Endothelial cell of umbilical vein (primary cell): ENCODE results near the gene FLT1. TPM values are rescaled to one million over a fixed set of nuclear protein-coding genes. Genes with fewer than 3 reads are reported as not detected.

Experiments
- BruUV-seq: library from RNA; stranded (reverse); fragments of 400-500 nt; replicated peaks from 2 replicates; lab custom pipeline; 2021; lab: Mats Ljungman, UMichigan
- CTCF ChIA-PET: fragments of 300-600, 350-600 bp; sonication (Branson Sonifier 250); formaldehyde crosslinking; loops from one replicate; lab custom pipeline; 2021; ENCODE audit warnings: antibody characterized with exemption, inconsistent platforms; lab: Charles Lee
- POLR2A ChIA-PET: fragments of 300-600, 350-600 bp; sonication (Branson Sonifier 250); formaldehyde crosslinking; loops from one replicate; lab custom pipeline; 2021; ENCODE audit warnings: antibody characterized with exemption, inconsistent platforms; lab: Charles Lee
- DNase-seq: peaks from one replicate; pipeline ENCODE4 v3.0.0-alpha.2; 2011; ENCODE audit warnings: low read depth, low spot score
- FAIRE-seq: peaks from 2 replicates; lab custom pipeline; 2011; peaks lifted over from hg19 to GRCh38; lab: Jason Lieb, UNC
- H2AFZ ChIP-seq: 2 replicates; pipeline ENCODE4 v1.6.0; 2012; ENCODE audit warnings: low read depth, low read length, control low read depth, inconsistent platforms
- H3K27ac ChIP-seq: 2 replicates; pipeline ENCODE4 v1.5.1; 2011; ENCODE audit warnings: low read depth, mild to moderate bottlenecking, control low read depth, low read length, moderate library complexity; ENCODE audit not compliant: insufficient read depth
- H3K27me3 ChIP-seq, 2 experiments: 2 replicates each; pipeline versions ENCODE4 v1.6.0 to v1.6.1; 2011; ENCODE audit warnings: low read length in 2 of 2, mixed read lengths in 1 of 2; ENCODE audit not compliant: control insufficient read depth in 2 of 2, insufficient read depth in 2 of 2
- H3K36me3 ChIP-seq, 2 experiments: 2 replicates in 1 of 2; 3 replicates in 1 of 2; pipeline ENCODE4 v1.5.1; 2011; ENCODE audit warnings: low read length in 2 of 2, mild to moderate bottlenecking in 1 of 2, moderate library complexity in 1 of 2; ENCODE audit not compliant: control insufficient read depth in 2 of 2, insufficient read depth in 2 of 2; ENCODE audit errors: extremely low read depth in 1 of 2
- H3K4me1 ChIP-seq: 3 replicates; pipeline ENCODE4 v1.5.1; 2011; ENCODE audit warnings: mild to moderate bottlenecking, low read length; ENCODE audit not compliant: control insufficient read depth, insufficient read depth; ENCODE audit errors: extremely low read depth
- H3K4me2 ChIP-seq: 2 replicates; pipeline ENCODE4 v1.6.1; 2011; ENCODE audit warnings: low read length, control low read depth, mixed read lengths; ENCODE audit not compliant: insufficient read depth
- H3K4me3 ChIP-seq, 3 experiments: fragments of 200-600 bp in 1 of 3; sonication (generic), shearing (Covaris generic) in 1 of 3; replicated peaks in 1 of 3; 2 replicates each; pipeline ENCODE4 v1.5.1; 2011 to 2016; ENCODE audit warnings: control low read depth in 3 of 3, low read length in 3 of 3, mild to moderate bottlenecking in 2 of 3, inconsistent platforms in 1 of 3, low read depth in 1 of 3, moderate library complexity in 1 of 3; ENCODE audit not compliant: insufficient read depth in 1 of 3
- H3K79me2 ChIP-seq: 2 replicates; pipeline ENCODE4 v1.6.0; 2012; ENCODE audit warnings: low read length, inconsistent platforms; ENCODE audit not compliant: control insufficient read depth, insufficient read depth
- H3K9ac ChIP-seq: replicated peaks from 2 replicates; pipeline ENCODE3; 2011; ENCODE audit warnings: low read length, control low read depth; ENCODE audit not compliant: insufficient read depth; ENCODE audit errors: extremely low read depth
- H3K9me1 ChIP-seq: replicated peaks from 3 replicates; pipeline ENCODE4 v1.6.0; 2011; ENCODE audit warnings: mild to moderate bottlenecking, low read length; ENCODE audit not compliant: control insufficient read depth, insufficient read depth; ENCODE audit errors: extremely low read depth
- H3K9me3 ChIP-seq: replicated peaks from 2 replicates; pipeline ENCODE4 v1.5.1; 2012; ENCODE audit warnings: low read length, inconsistent platforms; ENCODE audit not compliant: control insufficient read depth, insufficient read depth
- H4K20me1 ChIP-seq: replicated peaks from 2 replicates; pipeline ENCODE3; 2011; ENCODE audit warnings: mild to moderate bottlenecking, low read length; ENCODE audit not compliant: control insufficient read depth, insufficient read depth; ENCODE audit errors: extremely low read depth
- CTCF ChIP-seq, 2 donors: IDR thresholded peaks; 1 replicate in 1 of 2; 2 replicates in 1 of 2; pipeline ENCODE4 v1.5.1; 2011; ENCODE audit warnings: low read length in 2 of 2, mild to moderate bottlenecking in 2 of 2, moderate library complexity in 2 of 2, control low read depth in 1 of 2, inconsistent platforms in 1 of 2, low read depth in 1 of 2; ENCODE audit not compliant: insufficient read depth in 1 of 2; ENCODE audit errors: extremely low read depth in 1 of 2
- EZH2 ChIP-seq: IDR thresholded peaks from 2 replicates; pipeline ENCODE4 v1.6.1; 2012; ENCODE audit warnings: borderline replicate concordance, low read depth, mild to moderate bottlenecking, moderate library complexity, low read length, inconsistent platforms; ENCODE audit not compliant: severe bottlenecking
- FOS ChIP-seq: IDR thresholded peaks from 2 replicates; pipeline ENCODE4 v1.6.1; 2011; ENCODE audit warnings: mild to moderate bottlenecking, low read length, moderate library complexity, borderline replicate concordance; ENCODE audit not compliant: insufficient read depth
- GATA2 ChIP-seq: IDR thresholded peaks from 2 replicates; pipeline ENCODE4 v1.7.0; 2011; ENCODE audit warnings: low read depth, mild to moderate bottlenecking, moderate library complexity, mixed read lengths, low read length; ENCODE audit not compliant: insufficient read length, insufficient read depth
- JUN ChIP-seq: IDR thresholded peaks from 2 replicates; pipeline ENCODE4 v1.6.1; 2011; ENCODE audit warnings: borderline replicate concordance, low read depth; ENCODE audit not compliant: insufficient read length, insufficient read depth
- MAX ChIP-seq: IDR thresholded peaks from 2 replicates; pipeline ENCODE4 v1.6.1; 2011; ENCODE audit not compliant: insufficient read depth, insufficient read length
- MYC ChIP-seq: IDR thresholded peaks from one replicate; pipeline ENCODE4 v1.6.1; 2011; ENCODE audit warnings: mild to moderate bottlenecking, low read depth, low read length
- POLR2A ChIP-seq: IDR thresholded peaks from 2 replicates; pipeline ENCODE4 v1.6.1; 2012; ENCODE audit warnings: low read depth, mild to moderate bottlenecking, control low read depth, low read length
- POLR2AphosphoS5 ChIP-seq: IDR thresholded peaks from 2 replicates; pipeline ENCODE4 v1.6.1; 2012; ENCODE audit warnings: low read depth, mild to moderate bottlenecking, control low read depth, low read length, moderate library complexity; ENCODE audit not compliant: insufficient read depth
- dilution Hi-C: fragments of 300-500 bp; cut with MboI; formaldehyde crosslinking; loops from one replicate; pipeline ENCODE4 v1.15.0; 2019; ENCODE audit warnings: low sequenced_read_pairs; ENCODE audit not compliant: extremely low pct_ligation_motif_present
- intact Hi-C: fragments of 100-400 bp; cut with micrococcal nuclease; formaldehyde crosslinking; loops from one replicate; pipeline ENCODE4 v1.10.0; 2022
- polyA plus RNA-seq, 4 experiments: library from polyadenylated mRNA; depleted of rRNA in 3 of 4; stranded (reverse) in 3 of 4; unstranded in 1 of 4; fragments of >200 nt; gene quantifications; 2 replicates each; pipeline versions ENCODE4 v1.2.1 to v1.2.3, GENCODE V29; 2011 to 2012; ENCODE audit warnings: missing spikeins in 1 of 4
- total RNA-seq: library from RNA; stranded (reverse); gene quantifications from 2 replicates; pipeline ENCODE4 v1.2.3, GENCODE V29; 2021

The FLT1 gene
- total and polyA plus RNA-seq, 2 donors (not counting 3 experiments of a cell fraction or from before 2014, with no cell fraction given), result 16.0 to 104 TPM

- TF ChIP-seq MAX, result no peak
- no peak for TF ChIP-seq POLR2AphosphoS5
- no peak for TF ChIP-seq FOS
- TF ChIP-seq CTCF (IDR thresholded peaks at IDR 0.05; ENCODE audit: extremely low read depth in 1 of 2, insufficient read depth in 1 of 2, low read depth in 1 of 2, low read length in 2 of 2), result no peak
- TF ChIP-seq GATA2, result no peak
- no peak for TF ChIP-seq JUN
- no peak for TF ChIP-seq EZH2
- TF ChIP-seq POLR2A, result no peak
- TF ChIP-seq MYC, result no peak
- H3K9me1 ChIP-seq, result no peaks in the 10 kb centered on the region
- H3K79me2 ChIP-seq, result no peaks in the 10 kb centered on the region
- no peak overlapping the region for H3K4me3 ChIP-seq
- no peak overlapping the region for H3K27ac ChIP-seq
- no peaks in the 10 kb centered on the region for H3K9me3 ChIP-seq
- intact Hi-C loops, result no loop called here
- peaks cover 2 to 4% of the 10 kb centered on the region in 2 experiments for H3K36me3 ChIP-seq
- POLR2A ChIA-PET, result no interaction called here
- no peaks in the 10 kb centered on the region for H4K20me1 ChIP-seq
- dilution Hi-C loops, result loop anchor here (25.0 kb wide), 1 partner anchor 168 kb away; the partner anchor contains the start of gene FLT1
- peaks cover 34% of the 10 kb centered on the region for H3K4me1 ChIP-seq
- H3K4me2 ChIP-seq, result no peak overlapping the region
- DNase-seq (no peak), FAIRE-seq (no peak)
- CTCF ChIA-PET, result interaction anchor here (0.7 kb wide), 1 partner anchor 477 kb away, joined by 4 read pairs; no protein-coding TSS in a partner anchor
- no peak overlapping the region for H2AFZ ChIP-seq
- H3K9ac ChIP-seq, result no peak overlapping the region
- H3K27me3 ChIP-seq, result no peaks in the 10 kb centered on the region
- no TSS peak for BruUV-seq
These were observed 175.4 kb downstream of the FLT1 start for GRCh38 chr13:28319528-28319927.
